HG03565 (cell line): ENCODE measurements around the gene FFAR2.

ENCODE experiments used
- ATAC-seq: cut with Tn5 transposase; IDR thresholded peaks from one replicate; pipeline ENCODE4 v1.9.1; 2021; ENCODE audit warnings: mild to moderate bottlenecking, moderate library complexity; ENCODE audit not compliant: unreplicated experiment

The FFAR2 gene

GRCh38 chr19:35483089-35483488 is 35.0 kb downstream of the FFAR2 start:
- no peak for ATAC-seq

GRCh38 chr19:35484252-35485036 is 36.4 kb downstream of the FFAR2 start:
- ATAC-seq, result peak; percentile 63

GRCh38 chr19:35486268-35486708 is 38.2 kb downstream of the FFAR2 start:
- no peak for ATAC-seq

GRCh38 chr19:35487656-35488182 is 39.7 kb downstream of the FFAR2 start:
- no peak for ATAC-seq

- no peak for ATAC-seq
These were observed 40.6 kb downstream of the FFAR2 start for GRCh38 chr19:35488677-35489076.

- ATAC-seq, result no peak
These were observed 42.3 kb downstream of the FFAR2 start, which contains the start of gene KRTDAP for GRCh38 chr19:35490364-35490763. Gene KRTDAP (minus strand): TSS chr19:35490464. CDS start chr19:35490442, 22 bp downstream.

- no peak for ATAC-seq
These were observed 43.8 kb downstream of the FFAR2 start for GRCh38 chr19:35491836-35492360.

GRCh38 chr19:35493971-35494370 is 45.9 kb downstream of the FFAR2 start:
- no peak for ATAC-seq

GRCh38 chr19:35495107-35496064 is 47.3 kb downstream of the FFAR2 start:
- no peak for ATAC-seq

GRCh38 chr19:35497406-35497805 is 49.3 kb downstream of the FFAR2 start:
- ATAC-seq, result no peak

- ATAC-seq, result no peak
These were observed 50.2 kb downstream of the FFAR2 start for GRCh38 chr19:35498220-35498619.

GRCh38 chr19:35498984-35499527 is 51.0 kb downstream of the FFAR2 start:
- ATAC-seq, result no peak

GRCh38 chr19:35500611-35501010 is 52.6 kb downstream of the FFAR2 start:
- ATAC-seq, result no peak
